Measurements from ENCODE around the gene ITGB5. TPM values are rescaled to one million over a fixed set of nuclear protein-coding genes. Genes with fewer than 3 reads are reported as not detected.

The ITGB5 gene
- total RNA-seq, 1 donor from 2014 or later: 95.1 TPM

DNA sequence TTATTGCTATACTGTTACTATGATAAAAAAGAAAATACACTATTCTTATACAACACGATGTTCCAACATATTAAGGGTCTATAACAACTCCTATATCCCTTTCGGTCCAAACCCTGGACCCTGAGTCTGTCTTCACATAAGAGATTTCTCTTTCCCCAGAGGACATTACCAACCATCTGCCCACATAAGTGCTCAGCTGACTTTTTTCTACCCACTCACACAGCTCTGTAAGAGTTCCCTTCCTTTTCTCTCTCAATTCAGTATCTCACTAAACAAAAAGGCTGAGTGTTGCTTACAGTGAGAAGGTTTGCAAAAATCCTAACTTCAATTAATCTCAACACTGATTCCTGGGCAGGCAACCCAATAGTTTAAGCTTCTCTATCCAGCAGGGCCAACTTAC lies 30.5 kb downstream of the ITGB5 start:
- DNase-seq (no peak), ATAC-seq (peak; percentile 69)
- H3K27me3 ChIP-seq: no peaks in the 10 kb centered on the region
- no peaks in the 10 kb centered on the region for H3K9me3 ChIP-seq
- H3K36me3 ChIP-seq: peaks cover 6% of the 10 kb centered on the region
- H3K4me1 ChIP-seq: peaks cover 12% of the 10 kb centered on the region
- H3K27ac ChIP-seq: no peak overlapping the region
- TF ChIP-seq, protein P1, sequence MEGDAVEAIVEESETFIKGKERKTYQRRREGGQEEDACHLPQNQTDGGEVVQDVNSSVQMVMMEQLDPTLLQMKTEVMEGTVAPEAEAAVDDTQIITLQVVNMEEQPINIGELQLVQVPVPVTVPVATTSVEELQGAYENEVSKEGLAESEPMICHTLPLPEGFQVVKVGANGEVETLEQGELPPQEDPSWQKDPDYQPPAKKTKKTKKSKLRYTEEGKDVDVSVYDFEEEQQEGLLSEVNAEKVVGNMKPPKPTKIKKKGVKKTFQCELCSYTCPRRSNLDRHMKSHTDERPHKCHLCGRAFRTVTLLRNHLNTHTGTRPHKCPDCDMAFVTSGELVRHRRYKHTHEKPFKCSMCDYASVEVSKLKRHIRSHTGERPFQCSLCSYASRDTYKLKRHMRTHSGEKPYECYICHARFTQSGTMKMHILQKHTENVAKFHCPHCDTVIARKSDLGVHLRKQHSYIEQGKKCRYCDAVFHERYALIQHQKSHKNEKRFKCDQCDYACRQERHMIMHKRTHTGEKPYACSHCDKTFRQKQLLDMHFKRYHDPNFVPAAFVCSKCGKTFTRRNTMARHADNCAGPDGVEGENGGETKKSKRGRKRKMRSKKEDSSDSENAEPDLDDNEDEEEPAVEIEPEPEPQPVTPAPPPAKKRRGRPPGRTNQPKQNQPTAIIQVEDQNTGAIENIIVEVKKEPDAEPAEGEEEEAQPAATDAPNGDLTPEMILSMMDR (IDR thresholded peaks at IDR 0.05): no peak
- no peak overlapping the region for H3K4me3 ChIP-seq
- intact Hi-C loops (cut with DNase I): no loop called here

DNA sequence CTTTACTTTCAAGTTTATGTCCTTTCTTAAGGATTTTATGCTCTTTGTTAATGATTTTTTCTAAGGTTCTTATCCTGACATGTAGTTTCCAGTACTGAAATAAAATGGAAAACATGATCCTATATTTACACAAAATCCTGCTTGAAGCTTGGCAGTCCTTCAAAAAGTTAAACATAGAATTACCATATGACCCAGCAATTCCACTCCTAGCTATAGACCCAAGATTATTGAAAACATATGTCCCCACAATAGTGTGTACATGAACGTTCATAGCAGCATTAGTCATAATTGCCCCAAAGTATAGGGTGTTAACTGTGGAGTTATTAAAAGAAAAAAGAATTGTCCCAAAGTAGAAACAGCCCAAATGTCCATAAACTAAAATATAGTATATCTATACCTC lies 33.2 kb downstream of the ITGB5 start:
- H3K36me3 ChIP-seq: peaks cover 6% of the 10 kb centered on the region
- no peak overlapping the region for H3K27ac ChIP-seq
- no peaks in the 10 kb centered on the region for H3K27me3 ChIP-seq
- TF ChIP-seq, protein P1 (IDR thresholded peaks at IDR 0.05): no peak
- no peak for DNase-seq
- no peak for ATAC-seq
- peaks cover 11% of the 10 kb centered on the region for H3K4me1 ChIP-seq
- intact Hi-C loops (cut with DNase I): no loop called here
- H3K9me3 ChIP-seq: no peaks in the 10 kb centered on the region
- H3K4me3 ChIP-seq: no peak overlapping the region

DNA sequence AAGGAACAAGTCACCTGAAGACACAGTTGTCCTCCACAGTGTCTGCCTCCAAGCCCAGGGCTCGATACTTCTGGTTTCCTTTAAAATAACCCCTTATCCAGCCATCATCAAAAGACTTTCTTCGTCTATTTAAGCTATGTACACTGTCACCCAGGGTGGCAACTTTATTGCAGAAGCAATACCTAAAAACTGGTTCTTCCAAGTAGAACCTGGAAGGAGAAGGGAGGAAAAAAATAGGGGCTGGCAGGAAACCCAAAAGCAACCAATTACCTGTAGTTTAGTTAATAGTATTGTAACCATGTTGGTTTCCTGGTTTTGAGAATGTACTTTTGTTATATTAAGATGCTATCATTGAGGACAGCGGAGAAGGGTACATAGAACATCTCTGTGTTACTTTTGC lies 33.7 kb downstream of the ITGB5 start:
- ATAC-seq (no peak), DNase-seq (no peak)
- TF ChIP-seq, protein P1 (IDR thresholded peaks at IDR 0.05): no peak
- Histone ChIP-seq H3K36me3 (peaks cover 6% of the 10 kb centered on the region), H3K27me3 (no peaks in the 10 kb centered on the region), H3K4me1 (peaks cover 11% of the 10 kb centered on the region), H3K4me3 (no peak overlapping the region), H3K27ac (no peak overlapping the region), H3K9me3 (no peaks in the 10 kb centered on the region)
- intact Hi-C loops (cut with DNase I): no loop called here

DNA sequence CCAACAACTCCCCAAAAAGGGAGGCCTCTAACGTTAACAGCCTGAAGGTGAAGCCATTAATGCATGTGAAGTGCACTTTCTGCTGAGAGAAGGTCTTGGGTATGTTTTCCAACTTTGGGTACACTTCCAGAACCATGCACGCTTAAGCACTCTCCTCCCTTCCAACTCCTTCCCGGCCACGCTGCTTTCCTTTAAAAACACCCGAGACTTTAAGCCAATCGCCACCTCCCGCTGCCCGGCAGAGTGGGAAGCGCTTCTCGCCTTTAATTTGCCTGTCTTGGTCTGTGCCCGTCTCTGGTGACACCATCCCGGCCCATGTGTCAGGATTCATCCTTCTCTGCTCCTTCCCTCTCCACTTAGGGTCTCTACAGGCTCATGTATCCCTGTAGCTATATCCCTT lies 35.3 kb downstream of the ITGB5 start:
- Histone ChIP-seq H3K27ac (no peak overlapping the region), H3K9me3 (no peaks in the 10 kb centered on the region), H3K4me1 (peaks cover 11% of the 10 kb centered on the region), H3K36me3 (peaks cover 6% of the 10 kb centered on the region), H3K27me3 (no peaks in the 10 kb centered on the region), H3K4me3 (no peak overlapping the region)
- no peak for DNase-seq
- no peak for ATAC-seq
- TF ChIP-seq, protein P1 (IDR thresholded peaks at IDR 0.05): no peak
- intact Hi-C loops (cut with DNase I): no loop called here

DNA sequence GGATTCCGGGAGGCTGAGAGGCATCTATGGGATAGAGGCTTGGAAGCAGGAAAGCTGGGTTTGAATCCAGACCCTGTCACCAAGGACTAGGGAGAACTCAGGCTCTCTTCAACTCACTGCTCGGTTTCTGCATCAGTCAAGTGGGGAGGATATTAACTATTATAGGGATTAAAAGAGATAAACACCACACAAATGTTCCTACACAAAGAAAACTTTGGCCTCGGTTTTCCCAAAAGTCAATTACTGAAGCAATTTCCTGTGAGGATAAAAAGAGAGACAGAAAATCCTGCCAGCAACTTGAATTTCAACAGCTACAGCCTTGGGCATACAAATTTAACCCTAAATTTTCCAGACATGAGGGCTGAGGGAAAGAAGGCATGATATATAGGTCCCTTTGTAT lies 36.0 kb downstream of the ITGB5 start:
- DNase-seq (no peak), ATAC-seq (no peak)
- Histone ChIP-seq H3K27ac (no peak overlapping the region), H3K36me3 (peaks cover 6% of the 10 kb centered on the region), H3K4me1 (peaks cover 11% of the 10 kb centered on the region), H3K27me3 (no peaks in the 10 kb centered on the region), H3K4me3 (no peak overlapping the region), H3K9me3 (no peaks in the 10 kb centered on the region)
- TF ChIP-seq, protein P1 (IDR thresholded peaks at IDR 0.05): no peak
- intact Hi-C loops (cut with DNase I): no loop called here

DNA sequence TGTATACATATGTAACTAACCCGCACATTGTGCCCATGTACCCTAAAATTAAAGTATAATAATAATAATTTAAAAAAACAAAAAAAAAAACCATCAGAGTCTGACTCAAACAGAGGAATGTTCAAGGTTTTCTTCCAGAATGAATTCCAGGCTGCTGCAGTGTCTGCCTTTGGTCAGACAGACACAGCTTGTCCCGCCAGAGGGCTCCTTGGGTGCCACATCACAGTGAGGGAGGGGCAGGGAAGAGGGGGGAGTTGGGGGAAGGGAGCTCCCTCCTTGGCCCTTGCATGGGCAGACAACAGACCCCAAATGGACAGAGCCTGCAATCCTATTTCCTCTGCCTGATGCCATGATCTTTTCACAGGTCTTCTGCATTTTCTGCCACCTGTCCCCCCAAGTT lies 36.5 kb downstream of the ITGB5 start:
- Histone ChIP-seq H3K4me3 (no peak overlapping the region), H3K27ac (no peak overlapping the region), H3K9me3 (no peaks in the 10 kb centered on the region), H3K36me3 (peaks cover 6% of the 10 kb centered on the region), H3K27me3 (no peaks in the 10 kb centered on the region), H3K4me1 (peaks cover 15% of the 10 kb centered on the region)
- intact Hi-C loops (cut with DNase I): no loop called here
- TF ChIP-seq, protein P1 (IDR thresholded peaks at IDR 0.05): no peak
- DNase-seq: no peak
- peak; percentile 40 for ATAC-seq
